GM19452 (cell line): ENCODE measurements around the gene TINCR.

ENCODE experiments used
- ATAC-seq: cut with Tn5 transposase; IDR thresholded peaks from one replicate; pipeline ENCODE4 v1.9.1; 2021; ENCODE audit not compliant: unreplicated experiment

Gene TINCR

DNA sequence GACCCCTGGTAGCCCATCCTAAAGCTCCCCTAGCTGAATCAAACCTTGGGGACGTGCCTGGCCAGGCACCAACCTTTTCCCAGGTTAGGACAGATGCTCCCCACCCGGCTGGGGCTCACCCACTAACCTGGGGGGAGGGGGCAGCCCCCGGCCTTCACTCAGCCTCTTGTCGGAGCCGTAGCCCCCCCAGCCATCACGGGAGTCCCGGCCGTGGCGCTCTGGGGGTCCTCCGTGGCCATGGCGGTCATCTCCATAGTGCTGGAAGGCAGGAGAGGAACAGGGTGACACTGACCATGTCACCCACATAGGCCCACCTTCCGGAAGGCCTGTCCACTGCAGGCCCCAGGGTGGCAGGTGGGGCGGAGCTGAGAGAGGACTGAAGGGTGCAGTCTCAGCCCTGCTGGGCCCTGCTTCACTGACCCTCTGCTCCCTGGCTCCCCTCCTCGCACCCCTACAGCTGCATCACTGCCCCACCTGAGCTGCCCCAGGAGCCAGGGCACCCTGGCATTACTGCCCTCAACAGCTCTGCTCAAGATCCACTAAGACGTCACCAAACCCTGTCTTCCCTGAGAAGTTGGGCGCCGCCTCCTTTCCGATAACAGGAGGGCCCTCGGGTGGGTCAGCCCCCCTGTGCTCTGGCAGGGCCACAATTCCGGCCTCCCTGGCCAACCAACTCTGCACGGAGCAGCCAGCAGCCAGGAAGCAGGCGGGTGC, 22.6 kb upstream of the TINCR start:
- no peak for ATAC-seq

DNA sequence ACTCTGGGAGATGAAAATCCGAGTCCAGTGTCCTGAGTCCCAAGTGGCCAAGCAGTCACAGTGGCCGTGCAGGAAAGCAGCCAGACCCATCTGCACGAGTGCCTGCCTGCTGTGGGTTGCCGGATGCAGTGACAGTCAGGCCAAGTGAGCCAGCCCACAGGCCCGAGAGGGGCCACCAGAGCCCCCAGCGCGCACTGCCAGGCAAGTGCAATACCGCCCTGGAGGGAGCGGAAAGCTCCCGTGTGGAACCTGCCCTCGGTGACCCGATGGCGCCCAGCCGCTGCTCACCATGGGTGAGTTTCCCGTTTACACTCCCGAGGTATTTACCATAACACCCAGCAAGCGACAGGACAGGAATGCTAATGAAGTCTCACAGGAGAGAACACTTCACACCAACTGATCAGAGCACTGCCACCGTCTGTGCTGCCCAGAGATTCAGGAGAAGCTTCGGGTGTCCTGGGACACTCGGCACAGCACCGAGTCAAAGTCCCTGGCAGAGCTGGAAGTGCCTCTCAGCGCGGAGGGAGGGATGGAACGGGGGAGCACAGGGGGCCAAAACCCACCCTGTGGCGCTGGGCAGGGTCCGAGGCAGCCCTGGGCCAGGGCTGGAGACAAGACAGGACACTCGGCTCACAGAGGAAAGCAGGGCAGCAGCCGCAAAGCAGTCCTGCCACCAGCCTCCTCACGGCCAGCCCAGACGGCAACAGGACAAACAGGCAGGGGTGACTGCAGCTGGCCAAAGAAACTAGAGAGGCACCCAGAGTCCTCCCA, 21.3 kb upstream of the TINCR start:
- no peak for ATAC-seq

GRCh38 chr19:5588441-5588840, 20.7 kb upstream of the TINCR start:
- ATAC-seq, result no peak

- no peak for ATAC-seq
Measured at GRCh38 chr19:5587661-5588060, 19.9 kb upstream of the TINCR start.

DNA sequence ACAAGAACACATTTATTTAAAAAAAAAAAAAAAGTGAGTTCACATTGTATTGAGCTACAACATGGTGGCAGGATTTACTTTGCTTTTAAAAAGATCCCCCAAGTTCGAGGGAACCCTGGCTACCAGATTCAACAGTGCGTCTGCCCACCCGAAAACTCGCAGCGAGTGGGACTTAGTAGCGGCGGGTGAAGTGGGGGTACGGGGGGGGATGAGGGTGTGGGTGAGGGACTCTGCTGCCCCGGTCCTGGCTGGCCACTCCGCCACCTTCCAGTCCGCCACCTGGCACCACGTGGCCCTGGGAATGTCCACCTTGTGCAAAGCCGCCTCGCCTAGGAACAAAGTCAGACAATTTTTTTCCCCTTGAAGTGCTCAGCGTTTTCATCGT, 19.3 kb upstream of the TINCR start:
- ATAC-seq, result no peak

DNA sequence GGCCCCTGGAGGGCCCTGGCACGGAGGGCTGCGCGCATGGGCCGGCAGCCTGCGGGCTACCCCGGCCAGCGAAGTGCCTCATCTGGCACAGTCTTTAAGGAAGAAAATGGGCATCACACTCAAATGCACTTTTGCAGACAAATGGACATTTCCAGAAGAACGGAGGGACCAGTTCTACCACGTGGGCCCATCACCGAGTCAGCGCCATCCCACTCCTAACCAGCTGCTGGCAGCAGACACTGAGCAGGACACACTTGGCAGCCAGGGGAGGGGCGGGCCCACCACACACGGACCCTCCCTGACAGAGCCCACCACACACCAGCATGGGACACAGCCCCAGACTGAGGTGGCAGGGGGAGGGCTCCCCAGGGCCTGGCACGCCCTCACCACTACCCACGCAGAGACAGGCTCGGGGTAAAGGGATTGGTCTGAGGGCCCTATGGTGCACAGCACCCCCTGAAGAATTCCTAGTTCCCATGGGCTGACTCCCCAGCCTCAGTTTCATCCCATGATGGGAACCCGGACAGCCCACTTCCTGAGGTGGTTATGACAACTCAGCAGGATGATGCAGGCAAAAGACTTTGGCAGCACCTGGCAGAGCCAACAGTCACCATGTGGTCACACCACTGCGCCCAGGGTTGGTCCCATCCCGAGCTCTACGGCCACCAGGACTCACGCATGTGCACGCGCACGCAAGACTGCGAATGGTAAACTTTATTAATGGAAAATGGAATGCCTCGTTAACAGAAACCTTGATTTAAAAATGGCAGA, 18.7 kb upstream of the TINCR start:
- ATAC-seq, result no peak

DNA sequence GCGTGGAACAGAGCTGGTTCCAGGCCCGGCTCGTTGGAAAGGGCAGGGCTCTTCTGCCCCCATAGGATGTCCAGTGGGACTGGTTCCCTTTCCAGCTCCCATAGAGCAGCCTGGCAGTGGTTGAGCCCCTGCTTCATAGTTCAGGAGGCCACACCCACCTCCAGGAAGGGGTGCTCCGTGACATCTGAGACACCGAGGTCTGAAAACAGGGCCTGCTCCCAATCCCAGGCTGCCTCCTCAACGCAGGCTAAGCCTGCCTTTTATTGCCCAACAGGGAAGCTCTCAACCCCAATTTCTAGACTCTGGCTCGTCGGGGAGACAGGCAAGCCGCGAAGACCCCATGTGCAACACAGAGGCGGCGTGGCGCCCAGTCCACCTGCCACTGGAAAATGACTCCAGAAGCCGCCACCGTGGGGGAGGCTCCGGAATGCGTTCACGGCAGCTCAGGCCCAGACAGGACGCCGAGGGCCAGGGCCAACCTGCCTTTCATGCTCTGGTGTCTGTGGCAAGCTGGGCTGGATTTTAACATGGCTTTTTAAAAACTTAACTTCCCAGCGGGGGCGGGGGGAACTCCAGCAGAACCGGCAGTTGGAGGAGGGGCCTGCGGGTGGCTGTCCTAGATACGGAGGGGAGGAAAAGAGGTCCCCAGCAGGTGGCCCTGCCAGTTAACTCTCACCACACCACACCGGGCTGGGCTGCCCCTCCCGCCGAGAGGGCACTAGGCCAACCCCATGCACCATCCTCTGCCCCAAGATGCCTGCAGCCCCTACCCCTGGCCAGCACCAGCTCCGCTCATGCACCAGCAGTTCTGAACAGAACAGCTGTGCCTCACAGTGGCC, 17.9 kb upstream of the TINCR start:
- ATAC-seq, result no peak

DNA sequence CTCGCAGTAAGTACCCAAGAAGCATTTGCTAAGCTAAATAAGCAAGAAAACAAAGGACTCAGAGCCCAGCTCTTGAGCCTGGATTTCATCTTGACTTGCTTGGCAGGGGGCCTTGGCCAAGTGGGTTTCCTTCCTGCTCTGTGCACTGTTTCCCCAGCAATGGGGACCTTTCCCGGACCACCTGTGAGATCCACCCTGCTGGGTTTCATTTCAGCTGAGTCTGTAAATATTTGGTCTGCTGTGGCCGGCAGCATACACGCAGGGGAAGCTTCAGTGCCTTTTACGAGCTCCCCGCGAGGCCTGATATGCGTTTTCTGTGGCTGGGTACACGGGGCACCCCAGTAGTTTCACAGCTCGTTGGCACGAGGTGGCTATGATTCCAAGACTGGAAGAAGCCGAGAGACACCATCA, 12.4 kb upstream of the TINCR start:
- ATAC-seq, result no peak

DNA sequence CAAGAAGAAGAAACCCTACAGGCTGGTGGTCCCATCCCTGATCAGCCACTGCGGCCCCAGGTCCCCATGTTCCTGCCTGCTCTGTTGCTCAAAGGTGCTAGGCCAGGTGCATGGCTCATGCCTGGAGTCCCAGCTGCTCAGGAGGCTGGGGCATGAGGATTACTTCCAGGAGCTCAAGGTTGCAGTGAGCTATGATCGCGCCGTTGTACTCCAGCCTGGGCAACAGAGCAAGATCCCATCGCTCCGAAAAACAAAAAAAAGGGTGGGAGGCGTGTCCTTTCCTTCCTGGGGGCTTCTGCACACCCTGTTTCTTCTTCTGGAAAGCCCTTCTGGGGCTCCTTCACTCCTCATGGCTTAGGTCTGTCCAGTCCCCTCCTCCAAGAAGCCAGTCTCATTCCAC, 11.9 kb upstream of the TINCR start:
- no peak for ATAC-seq

GRCh38 chr19:5579286-5579685, 11.5 kb upstream of the TINCR start:
- ATAC-seq, result no peak

- no peak for ATAC-seq
Measured at GRCh38 chr19:5578097-5578846, 10.5 kb upstream of the TINCR start.

- ATAC-seq, result no peak
Measured at GRCh38 chr19:5575590-5575989, 7.8 kb upstream of the TINCR start.

GRCh38 chr19:5572556-5573286, 5.0 kb upstream of the TINCR start:
- ATAC-seq, result no peak

DNA sequence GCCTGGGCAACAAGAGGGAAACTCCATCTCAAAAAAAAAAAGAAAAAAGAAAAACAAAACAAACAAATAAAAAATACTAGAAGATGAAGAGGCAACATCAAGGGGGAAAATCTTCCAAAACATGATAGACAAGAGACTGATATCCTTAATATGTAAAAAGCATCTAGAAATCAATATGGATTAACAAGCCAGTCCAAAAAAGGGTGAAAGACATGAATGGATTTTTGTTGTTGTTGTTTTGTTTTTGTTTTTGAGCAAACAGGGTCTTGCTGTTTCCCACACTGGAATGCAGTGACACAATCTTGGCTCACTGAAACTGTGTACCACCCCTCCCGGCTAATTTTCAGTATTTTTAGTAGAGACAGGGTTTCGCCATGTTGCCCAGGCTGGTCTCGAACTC, 4.0 kb upstream of the TINCR start:
- no peak for ATAC-seq

- ATAC-seq, result no peak
Measured at GRCh38 chr19:5567970-5568407, 236 bp upstream of the TINCR start.

DNA sequence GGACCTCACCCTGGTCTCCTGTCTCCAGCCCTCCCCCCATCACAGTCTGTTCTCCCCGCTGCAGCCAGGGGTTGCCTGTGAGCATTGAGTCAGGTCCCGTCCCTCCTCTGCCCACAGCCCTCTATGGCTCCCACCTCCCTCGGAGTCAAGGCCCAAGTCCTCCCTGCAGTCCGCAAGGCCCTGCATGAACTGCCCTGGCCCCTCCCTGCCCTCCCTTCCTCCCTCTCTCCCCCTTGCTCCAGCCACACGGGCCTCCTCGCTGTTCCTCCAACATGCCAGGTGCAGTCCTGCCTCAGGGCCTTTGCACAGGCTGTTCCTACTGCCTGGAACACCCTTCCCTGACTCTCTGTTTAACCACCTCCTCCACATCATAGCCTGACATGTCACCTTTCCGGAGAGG, 2.8 kb downstream of the TINCR start:
- ATAC-seq, result no peak

DNA sequence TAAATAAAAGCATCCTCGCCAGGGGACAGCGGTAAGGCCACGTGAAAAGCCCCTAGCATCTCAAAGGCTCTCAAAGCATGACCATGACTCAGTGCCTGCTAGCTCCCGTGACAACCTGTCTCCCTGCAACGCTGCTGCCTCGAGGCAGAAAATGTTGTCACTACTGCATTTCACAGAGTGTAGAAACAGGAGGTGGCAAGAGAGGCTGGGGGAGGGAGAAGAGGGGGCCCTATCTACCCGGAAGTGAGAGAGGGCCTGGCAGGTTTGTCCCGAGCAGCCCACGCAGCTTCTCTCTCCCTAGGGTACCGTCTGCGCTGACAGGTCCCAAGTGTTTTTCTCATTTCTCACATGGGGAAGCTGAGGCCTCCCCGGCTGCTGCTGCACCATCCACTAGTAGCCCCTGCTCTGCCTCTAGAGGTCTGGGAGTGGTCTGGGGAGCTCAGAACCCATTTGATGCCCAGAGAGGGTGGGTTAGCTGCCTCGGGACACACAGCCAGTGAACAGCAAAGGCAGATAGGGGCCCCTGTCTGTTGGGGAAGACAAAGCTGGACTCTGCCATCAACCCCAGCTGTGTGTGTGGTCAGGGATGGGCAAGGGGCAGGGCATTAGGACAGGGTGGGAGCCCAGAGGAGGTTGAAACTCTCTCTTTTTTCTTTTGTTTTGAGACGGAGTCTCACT, 3.7 kb downstream of the TINCR start:
- ATAC-seq, result no peak

DNA sequence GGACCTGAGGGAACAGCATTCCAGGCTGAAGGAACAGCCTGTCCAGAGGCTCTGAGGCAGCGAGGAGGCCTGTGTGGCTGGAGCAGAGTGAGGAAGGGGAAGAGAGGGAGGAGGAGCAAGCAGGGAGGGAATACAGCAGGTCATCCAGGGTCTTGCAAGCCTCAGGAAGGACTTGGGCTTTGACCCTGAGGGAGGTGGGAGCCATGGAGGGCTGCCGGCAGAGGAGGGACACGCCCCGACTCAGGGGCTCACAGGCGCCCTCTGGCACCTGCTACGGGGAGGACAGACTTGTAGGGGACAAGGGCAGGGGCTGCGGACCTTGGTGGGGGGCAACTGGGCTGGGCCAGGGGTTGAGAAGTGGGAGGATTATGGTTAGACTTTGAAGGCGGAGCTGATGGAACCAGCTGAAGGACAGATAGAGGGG, 4.7 kb downstream of the TINCR start:
- no peak for ATAC-seq

DNA sequence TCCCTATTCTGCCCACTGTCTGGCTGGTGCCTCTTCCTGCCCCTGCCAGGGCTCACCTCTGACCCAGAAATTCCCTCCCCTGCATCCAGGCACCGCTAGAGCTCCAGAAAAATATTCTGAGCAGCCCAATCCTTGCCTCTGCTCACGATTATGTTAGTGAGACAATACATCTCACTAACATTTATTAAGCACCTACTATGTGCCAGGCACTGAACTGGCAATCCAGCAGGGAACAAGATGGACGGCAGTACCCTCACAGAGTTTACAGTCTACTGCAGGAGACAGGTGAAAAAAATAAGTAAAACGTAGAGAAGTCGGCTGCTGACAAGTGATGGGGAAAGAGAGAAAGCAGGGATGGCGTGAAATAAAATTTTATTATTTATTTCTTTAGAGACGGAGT, 5.5 kb downstream of the TINCR start:
- ATAC-seq, result no peak
